ENCODE results near the gene DLGAP1.

GRCh38 chr18:3816610-3817363 lies 638.3 kb downstream of the DLGAP1 start:
- TF ChIP-seq CTCF (IDR thresholded peaks at IDR 0.05; ENCODE audit: poor library complexity, severe bottlenecking) = no peak
- no peak for TF ChIP-seq EZH2 (IDR thresholded peaks at IDR 0.05; ENCODE audit: borderline replicate concordance, insufficient read depth, low read length, poor library complexity, severe bottlenecking)
- TF ChIP-seq RAD21 (conservative IDR thresholded peaks at IDR 0.05) = no peak
- no peak for TF ChIP-seq REST (IDR thresholded peaks at IDR 0.05; ENCODE audit: borderline replicate concordance)

All from neural cell (in vitro differentiated cells).